Prostate gland (tissue), 2 donors: Measurements from ENCODE around the gene UCMA. TPM values are rescaled to one million over a fixed set of nuclear protein-coding genes. Genes with fewer than 3 reads are reported as not detected.

Experiments
- DNase-seq: peaks from one replicate; pipeline ENCODE4 v3.0.0-alpha.2; 2019; ENCODE audit warnings: low spot score
- H3K27ac ChIP-seq, 2 donors: fragments of 200-600 bp; sonication (generic); 2 replicates each; pipeline ENCODE4 v1.5.1; 2017 to 2019
- H3K27me3 ChIP-seq: fragments of 200-600 bp; sonication (generic); replicated peaks from 2 replicates; pipeline ENCODE4 v1.5.1; 2019; ENCODE audit not compliant: insufficient read depth
- H3K36me3 ChIP-seq, 2 donors: fragments of 200-600 bp; sonication (generic); 1 replicate in 1 of 2; 2 replicates in 1 of 2; pipeline versions ENCODE4 v1.5.1 to v1.8.1; 2017 to 2019
- H3K4me1 ChIP-seq: fragments of 200-600 bp; sonication (generic); replicated peaks from 2 replicates; pipeline ENCODE4 v1.5.1; 2019
- H3K4me3 ChIP-seq, 2 donors: fragments of 200-600 bp; sonication (generic); 2 replicates each; pipeline ENCODE4 v1.5.1; 2017 to 2019
- H3K9me3 ChIP-seq: fragments of 200-600 bp; sonication (generic); 2 replicates; pipeline ENCODE4 v1.5.1; 2017
- CTCF ChIP-seq, 4 experiments: fragments of 200-600 bp in 2 of 4; fragments of 450-650 bp in 2 of 4; sonication (generic) in 2 of 4; IDR thresholded peaks; 1 replicate in 3 of 4; 2 replicates in 1 of 4; pipeline ENCODE4 v1.5.1; 2016 to 2019; ENCODE audit warnings: antibody characterized with exemption in 4 of 4, mild to moderate bottlenecking in 2 of 4, moderate library complexity in 2 of 4
- POLR2A ChIP-seq: fragments of 450-650 bp; IDR thresholded peaks from one replicate; pipeline ENCODE4 v1.6.1; 2016; ENCODE audit warnings: antibody characterized with exemption, mild to moderate bottlenecking
- POLR2AphosphoS5 ChIP-seq: sonication (generic); formaldehyde crosslinking; IDR thresholded peaks from one replicate; pipeline ENCODE4 v1.6.1; 2017; ENCODE audit warnings: antibody characterized with exemption
- WGBS: methylation state at CpG from one replicate; pipeline ENCODE4 v1.1.5; 2018; 5-methylcytosine and 5-hydroxymethylcytosine counted together
- intact Hi-C: fragments of 100-400 bp; cut with DNase I; formaldehyde crosslinking; loops from one replicate; pipeline ENCODE4 v1.14.2; 2022
- total RNA-seq, 2 donors: library from RNA; depleted of rRNA; stranded (reverse); fragments of >200 nt; gene quantifications; one replicate each; pipeline ENCODE4 v1.1.0, GENCODE V29; 2016

Gene UCMA
- total RNA-seq, 2 donors from 2014 or later, result not detected

GRCh38 chr10:13184730-13185514, 49.3 kb downstream of the UCMA start:
- Histone ChIP-seq H3K4me1 (no peaks in the 10 kb centered on the region), H3K27me3 (no peaks in the 10 kb centered on the region), H3K9me3 (no peaks in the 10 kb centered on the region), H3K27ac (no peak overlapping the region), H3K36me3 (no peaks in the 10 kb centered on the region), H3K4me3 (no peak overlapping the region)
- 40% methylated on average over 5 of the region's 5 CpGs for WGBS
- TF ChIP-seq POLR2A (no peak), POLR2AphosphoS5 (no peak), CTCF (IDR thresholded peaks at IDR 0.05) (no peak)
- intact Hi-C loops, result no loop called here
- DNase-seq, result peak; percentile 29

GRCh38 chr10:13184276-13184675, 49.9 kb downstream of the UCMA start:
- no peak for DNase-seq
- intact Hi-C loops, result no loop called here

GRCh38 chr10:13183625-13184024, 50.5 kb downstream of the UCMA start:
- TF ChIP-seq CTCF (IDR thresholded peaks at IDR 0.05) (no peak), POLR2AphosphoS5 (no peak), POLR2A (no peak)
- Histone ChIP-seq H3K9me3 (no peaks in the 10 kb centered on the region), H3K27ac (no peak overlapping the region), H3K27me3 (no peaks in the 10 kb centered on the region), H3K4me3 (no peak overlapping the region), H3K4me1 (no peaks in the 10 kb centered on the region), H3K36me3 (no peaks in the 10 kb centered on the region)
- WGBS, result 85% methylated on average over 5 of the region's 5 CpGs
- intact Hi-C loops, result no loop called here
- DNase-seq, result no peak

More at GRCh38 chr10:13184276-13184675, 49.9 kb downstream of the UCMA start:
- 59% methylated on average over 2 of the region's 2 CpGs for WGBS
- Histone ChIP-seq H3K4me3 (no peak overlapping the region), H3K27me3 (no peaks in the 10 kb centered on the region), H3K9me3 (no peaks in the 10 kb centered on the region), H3K4me1 (no peaks in the 10 kb centered on the region), H3K27ac (no peak overlapping the region), H3K36me3 (no peaks in the 10 kb centered on the region)
- TF ChIP-seq POLR2AphosphoS5, result no peak
- no peak for TF ChIP-seq CTCF (IDR thresholded peaks at IDR 0.05)
- no peak for TF ChIP-seq POLR2A

GRCh38 chr10:13182424-13182823, 51.8 kb downstream of the UCMA start:
- no peaks in the 10 kb centered on the region for H3K4me1 ChIP-seq
- no peak for DNase-seq
- no peaks in the 10 kb centered on the region for H3K36me3 ChIP-seq
- no peak overlapping the region for H3K4me3 ChIP-seq
- H3K27me3 ChIP-seq, result no peaks in the 10 kb centered on the region
- no peaks in the 10 kb centered on the region for H3K9me3 ChIP-seq
- H3K27ac ChIP-seq, result no peak overlapping the region
- WGBS, result 89% methylated on average over 1 of the region's 1 CpG
- intact Hi-C loops, result no loop called here
- TF ChIP-seq POLR2AphosphoS5, result no peak
- TF ChIP-seq POLR2A, result no peak
- TF ChIP-seq CTCF (IDR thresholded peaks at IDR 0.05), result no peak

DNA sequence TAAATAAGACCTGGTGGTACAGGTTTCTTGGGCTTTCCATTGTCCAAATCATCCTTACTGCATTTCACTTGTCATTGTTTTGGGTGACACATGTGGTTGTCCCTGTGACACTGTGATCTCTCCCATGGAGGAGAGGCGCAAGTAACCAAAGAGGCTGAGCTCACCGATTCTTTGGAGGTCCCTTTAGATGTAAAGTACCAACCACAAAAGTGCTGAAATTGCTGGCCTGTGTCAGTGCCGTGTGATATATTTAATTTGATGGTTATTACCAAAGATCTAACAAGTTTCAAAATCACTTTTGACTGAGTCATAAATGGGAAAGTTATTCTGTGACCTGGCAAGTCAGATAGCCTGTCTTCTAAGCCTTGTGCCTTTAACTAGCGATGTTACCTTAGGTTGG, 53.4 kb downstream of the UCMA start:
- TF ChIP-seq POLR2AphosphoS5 (no peak), CTCF (IDR thresholded peaks at IDR 0.05) (no peak), POLR2A (no peak)
- intact Hi-C loops, result no loop called here
- WGBS, result 95% methylated on average over 4 of the region's 4 CpGs
- H3K36me3 ChIP-seq, result no peaks in the 10 kb centered on the region
- H3K27ac ChIP-seq, result no peak overlapping the region
- H3K27me3 ChIP-seq, result no peaks in the 10 kb centered on the region
- H3K4me3 ChIP-seq, result no peak overlapping the region
- no peak for DNase-seq
- no peaks in the 10 kb centered on the region for H3K4me1 ChIP-seq
- H3K9me3 ChIP-seq, result no peaks in the 10 kb centered on the region
